ES-I3 (cell line): ENCODE results near the gene SLC22A7.
A peak's percentile ranks its signal among the peaks of the same experiment; 100 is the strongest.
"Not testable (repeated sequence)": the region's sequence is repeated elsewhere in the genome, so short reads cannot be mapped to it uniquely, and the experiment has no call there.

Experiments used
- H3K36me3 ChIP-seq: 2 replicates; pipeline ENCODE4 v1.6.1; 2013; ENCODE audit warnings: mild to moderate bottlenecking, low read length, control low read depth, moderate library complexity; ENCODE audit not compliant: insufficient read depth
- H3K4me1 ChIP-seq: 2 replicates; pipeline ENCODE4 v1.6.1; 2013; ENCODE audit warnings: mild to moderate bottlenecking, control low read depth, low read length; ENCODE audit not compliant: insufficient read depth
- H3K9ac ChIP-seq: 2 replicates; pipeline ENCODE4 v1.6.1; 2013; ENCODE audit warnings: low read depth, mild to moderate bottlenecking, low read length, moderate library complexity
- H3K9me3 ChIP-seq: 2 replicates; pipeline ENCODE4 v1.6.1; 2013; ENCODE audit warnings: mild to moderate bottlenecking, low read length, moderate library complexity; ENCODE audit not compliant: control insufficient read depth, insufficient read depth

Gene SLC22A7

GRCh38 chr6:43296780-43297497, 1.1 kb upstream of the SLC22A7 start:
- H3K36me3 ChIP-seq, result no peaks in the 10 kb centered on the region
- H3K9me3 ChIP-seq, result no peaks in the 10 kb centered on the region
- no peaks in the 10 kb centered on the region; the same call in 1 of the 2 replicates for H3K4me1 ChIP-seq
- H3K9ac ChIP-seq, result no peak overlapping the region

GRCh38 chr6:43298565-43299337, 691 bp downstream of the SLC22A7 start:
- no peak overlapping the region for H3K9ac ChIP-seq
- no peaks in the 10 kb centered on the region for H3K9me3 ChIP-seq
- no peaks in the 10 kb centered on the region; the same call in 1 of the 2 replicates for H3K4me1 ChIP-seq
- H3K36me3 ChIP-seq, result no peaks in the 10 kb centered on the region

GRCh38 chr6:43299338-43300293, 1.6 kb downstream of the SLC22A7 start:
- no peak overlapping the region for H3K9ac ChIP-seq
- H3K36me3 ChIP-seq, result no peaks in the 10 kb centered on the region
- H3K9me3 ChIP-seq, result no peaks in the 10 kb centered on the region
- H3K4me1 ChIP-seq, result no peaks in the 10 kb centered on the region; the same call in 1 of the 2 replicates

GRCh38 chr6:43301081-43301870, 3.2 kb downstream of the SLC22A7 start:
- H3K4me1 ChIP-seq, result no peaks in the 10 kb centered on the region; the same call in 1 of the 2 replicates
- H3K9me3 ChIP-seq, result no peaks in the 10 kb centered on the region
- no peaks in the 10 kb centered on the region for H3K36me3 ChIP-seq
- no peak overlapping the region for H3K9ac ChIP-seq

GRCh38 chr6:43302126-43302525, 4.1 kb downstream of the SLC22A7 start:
- Histone ChIP-seq H3K9ac (no peak overlapping the region), H3K36me3 (no peaks in the 10 kb centered on the region), H3K9me3 (no peaks in the 10 kb centered on the region), H3K4me1 (no peaks in the 10 kb centered on the region; the same call in 1 of the 2 replicates)

GRCh38 chr6:43303006-43303405, 4.9 kb downstream of the SLC22A7 start:
- H3K36me3 ChIP-seq, H3K4me1 ChIP-seq, H3K9me3 ChIP-seq, H3K9ac ChIP-seq: not testable (repeated sequence)

- H3K9ac ChIP-seq, result no peak overlapping the region
- no peaks in the 10 kb centered on the region for H3K36me3 ChIP-seq
- H3K9me3 ChIP-seq, result no peaks in the 10 kb centered on the region
- 0 out of 2 replicates have a peak, but pooled peaks cover 5% of the 10 kb centered on the region for H3K4me1 ChIP-seq
Observed at GRCh38 chr6:43303751-43304331, 5.8 kb downstream of the SLC22A7 start.

- Histone ChIP-seq H3K9me3 (no peaks in the 10 kb centered on the region), H3K4me1 (0 out of 2 replicates have a peak, but pooled peaks cover 5% of the 10 kb centered on the region), H3K36me3 (no peaks in the 10 kb centered on the region), H3K9ac (no peak overlapping the region)
Observed at GRCh38 chr6:43304361-43304760, 6.3 kb downstream of the SLC22A7 start.

- 0 out of 2 replicates have a peak, but pooled peaks cover 5% of the 10 kb centered on the region for H3K4me1 ChIP-seq
- H3K9me3 ChIP-seq, result no peaks in the 10 kb centered on the region
- no peak overlapping the region for H3K9ac ChIP-seq
- H3K36me3 ChIP-seq, result no peaks in the 10 kb centered on the region
Observed at GRCh38 chr6:43304882-43305281, 6.8 kb downstream of the SLC22A7 start.

- H3K4me1 ChIP-seq, result 0 out of 2 replicates have a peak, but pooled peaks cover 5% of the 10 kb centered on the region
- H3K9ac ChIP-seq, result no peak overlapping the region
- no peaks in the 10 kb centered on the region for H3K9me3 ChIP-seq
- no peaks in the 10 kb centered on the region for H3K36me3 ChIP-seq
Observed at GRCh38 chr6:43306086-43306485, 8.0 kb downstream of the SLC22A7 start.

GRCh38 chr6:43307451-43308100, 9.5 kb downstream of the SLC22A7 start:
- 0 out of 2 replicates have a peak, but pooled peaks cover 5% of the 10 kb centered on the region for H3K4me1 ChIP-seq
- peak overlapping the region; percentile 69; the same call in 1 of the 2 replicates for H3K9ac ChIP-seq
- no peaks in the 10 kb centered on the region for H3K9me3 ChIP-seq
- H3K36me3 ChIP-seq, result no peaks in the 10 kb centered on the region

GRCh38 chr6:43308101-43308989, 10.3 kb downstream of the SLC22A7 start, which contains the start of gene CRIP3:
Gene CRIP3 (minus strand): TSS chr6:43308826. CDS start chr6:43308792, 34 bp downstream.
- Histone ChIP-seq H3K9ac (peak within 1 kb of the TSS; percentile 69), H3K36me3 (no peaks in the 10 kb centered on the region), H3K9me3 (no peaks in the 10 kb centered on the region), H3K4me1 (0 out of 2 replicates have a peak, but pooled peaks cover 5% of the 10 kb centered on the region)
